Astrocyte (in vitro differentiated cells and primary cell): ENCODE measurements around the gene MARF1. TPM values are rescaled to one million over a fixed set of nuclear protein-coding genes. Genes with fewer than 3 reads are reported as not detected.

ENCODE experiments used
- DNase-seq: peaks from one replicate; pipeline ENCODE4 v3.0.0-alpha.2; 2010; ENCODE audit warnings: low read depth
- FAIRE-seq: peaks from 2 replicates; lab custom pipeline; 2011; peaks lifted over from hg19 to GRCh38; lab: Jason Lieb, UNC
- H2AFZ ChIP-seq: 2 replicates; pipeline ENCODE4 v1.6.0; 2012; ENCODE audit warnings: low read depth, low read length, inconsistent platforms
- H3K27ac ChIP-seq: 2 replicates; pipeline ENCODE4 v1.5.1; 2011; ENCODE audit warnings: low read depth, low read length, inconsistent platforms
- H3K27me3 ChIP-seq: 2 replicates; pipeline ENCODE4 v1.6.0; 2011; ENCODE audit warnings: low read length, inconsistent platforms; ENCODE audit not compliant: insufficient read depth
- H3K36me3 ChIP-seq: 2 replicates; pipeline ENCODE4 v1.5.1; 2011; ENCODE audit warnings: low read length, inconsistent platforms; ENCODE audit not compliant: insufficient read depth
- H3K4me1 ChIP-seq: 2 replicates; pipeline ENCODE4 v1.5.1; 2011; ENCODE audit warnings: low read length, inconsistent platforms; ENCODE audit not compliant: insufficient read depth
- H3K4me2 ChIP-seq: 2 replicates; pipeline ENCODE4 v1.6.0; 2012; ENCODE audit warnings: low read length, inconsistent platforms
- H3K4me3 ChIP-seq: 2 replicates; pipeline ENCODE4 v1.5.1; 2011; ENCODE audit warnings: low read depth, mild to moderate bottlenecking, low read length, inconsistent platforms; ENCODE audit not compliant: insufficient read depth
- H3K79me2 ChIP-seq: 2 replicates; pipeline ENCODE4 v1.6.0; 2012; ENCODE audit warnings: mild to moderate bottlenecking, low read length, inconsistent platforms; ENCODE audit not compliant: insufficient read depth
- H3K9ac ChIP-seq: 2 replicates; pipeline ENCODE4 v1.6.0; 2012; ENCODE audit warnings: mild to moderate bottlenecking, low read length, inconsistent platforms
- H3K9me3 ChIP-seq: 2 replicates; pipeline ENCODE4 v1.5.1; 2012; ENCODE audit warnings: low read depth, mild to moderate bottlenecking, low read length, inconsistent platforms; ENCODE audit not compliant: insufficient read depth
- H4K20me1 ChIP-seq: 2 replicates; pipeline ENCODE4 v1.6.0; 2012; ENCODE audit warnings: low read length, inconsistent platforms; ENCODE audit not compliant: insufficient read depth
- H3K27ac Mint-ChIP-seq: one replicate; pipeline ENCODE4 v1.8.0; 2021; ENCODE audit warnings: mild to moderate bottlenecking, mixed read lengths; ENCODE audit not compliant: unreplicated experiment
- H3K27me3 Mint-ChIP-seq: one replicate; pipeline ENCODE4 v1.8.0; 2021; ENCODE audit warnings: low read depth, mixed read lengths; ENCODE audit not compliant: unreplicated experiment
- H3K36me3 Mint-ChIP-seq: one replicate; pipeline ENCODE4 v1.8.0; 2021; ENCODE audit warnings: low read depth, mixed read lengths; ENCODE audit not compliant: unreplicated experiment
- H3K4me1 Mint-ChIP-seq: one replicate; pipeline ENCODE4 v1.8.0; 2021; ENCODE audit warnings: low read depth, mixed read lengths; ENCODE audit not compliant: unreplicated experiment
- H3K4me3 Mint-ChIP-seq: one replicate; pipeline ENCODE4 v1.8.0; 2021; ENCODE audit warnings: mild to moderate bottlenecking, moderate library complexity, mixed read lengths; ENCODE audit not compliant: unreplicated experiment
- H3K9me3 Mint-ChIP-seq: one replicate; pipeline ENCODE4 v1.8.0; 2021; ENCODE audit warnings: mild to moderate bottlenecking, mixed read lengths; ENCODE audit not compliant: unreplicated experiment
- EZH2 ChIP-seq: IDR thresholded peaks from 2 replicates; pipeline ENCODE4 v1.6.1; 2012; ENCODE audit warnings: mild to moderate bottlenecking, low read length, inconsistent platforms; ENCODE audit not compliant: insufficient read depth
- total RNA-seq: library from RNA; stranded (reverse); gene quantifications from 2 replicates; pipeline ENCODE4 v1.2.1, GENCODE V29; 2021
- TF ChIP-seq, protein P1 (sequence below): IDR thresholded peaks from 2 replicates; pipeline ENCODE4 v1.5.1; 2011; ENCODE audit warnings: low read depth, mild to moderate bottlenecking, inconsistent platforms, low read length, moderate library complexity; ENCODE audit not compliant: insufficient read depth

The MARF1 gene
- total RNA-seq, 1 donor from 2014 or later: 47.4 TPM

DNA sequence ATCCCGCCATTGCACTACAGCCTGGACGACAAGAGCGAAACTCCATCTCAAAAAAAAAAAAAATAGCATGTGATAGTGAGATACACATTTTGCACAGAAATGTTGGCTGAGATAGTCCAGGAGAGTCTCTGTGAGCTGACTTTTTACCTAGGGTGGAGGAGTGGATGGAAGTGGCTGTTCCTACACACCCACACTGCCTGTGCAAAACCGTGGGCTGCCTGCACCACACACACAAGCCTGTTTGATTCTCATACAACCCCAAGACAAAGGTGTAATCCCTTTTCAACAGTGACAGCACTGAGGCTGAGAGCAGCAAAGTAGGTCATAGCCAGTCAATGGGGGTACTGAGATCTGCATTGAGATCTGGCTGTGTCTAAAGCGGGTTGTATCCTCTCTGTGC, 86.8 kb downstream of the MARF1 start:
- Histone ChIP-seq H3K36me3 (no peaks in the 10 kb centered on the region), H4K20me1 (peaks cover 15% of the 10 kb centered on the region), H3K9me3 (no peaks in the 10 kb centered on the region), H3K4me3 (no peak overlapping the region), H3K4me1 (no peaks in the 10 kb centered on the region), H3K9ac (no peak overlapping the region), H3K79me2 (no peaks in the 10 kb centered on the region), H3K4me2 (no peak overlapping the region), H3K27me3 (no peaks in the 10 kb centered on the region), H3K27ac (no peak overlapping the region), H2AFZ (no peak overlapping the region)
- TF ChIP-seq EZH2: no peak
- TF ChIP-seq, protein P1, sequence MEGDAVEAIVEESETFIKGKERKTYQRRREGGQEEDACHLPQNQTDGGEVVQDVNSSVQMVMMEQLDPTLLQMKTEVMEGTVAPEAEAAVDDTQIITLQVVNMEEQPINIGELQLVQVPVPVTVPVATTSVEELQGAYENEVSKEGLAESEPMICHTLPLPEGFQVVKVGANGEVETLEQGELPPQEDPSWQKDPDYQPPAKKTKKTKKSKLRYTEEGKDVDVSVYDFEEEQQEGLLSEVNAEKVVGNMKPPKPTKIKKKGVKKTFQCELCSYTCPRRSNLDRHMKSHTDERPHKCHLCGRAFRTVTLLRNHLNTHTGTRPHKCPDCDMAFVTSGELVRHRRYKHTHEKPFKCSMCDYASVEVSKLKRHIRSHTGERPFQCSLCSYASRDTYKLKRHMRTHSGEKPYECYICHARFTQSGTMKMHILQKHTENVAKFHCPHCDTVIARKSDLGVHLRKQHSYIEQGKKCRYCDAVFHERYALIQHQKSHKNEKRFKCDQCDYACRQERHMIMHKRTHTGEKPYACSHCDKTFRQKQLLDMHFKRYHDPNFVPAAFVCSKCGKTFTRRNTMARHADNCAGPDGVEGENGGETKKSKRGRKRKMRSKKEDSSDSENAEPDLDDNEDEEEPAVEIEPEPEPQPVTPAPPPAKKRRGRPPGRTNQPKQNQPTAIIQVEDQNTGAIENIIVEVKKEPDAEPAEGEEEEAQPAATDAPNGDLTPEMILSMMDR: no peak
- DNase-seq (no peak), FAIRE-seq (no peak)
- peaks cover 8% of the 10 kb centered on the region for H3K36me3 Mint-ChIP-seq
- H3K27me3 Mint-ChIP-seq: no peaks in the 10 kb centered on the region
- no peaks in the 10 kb centered on the region for H3K4me1 Mint-ChIP-seq
- no peaks in the 10 kb centered on the region for H3K9me3 Mint-ChIP-seq
- no peak overlapping the region for H3K4me3 Mint-ChIP-seq
- H3K27ac Mint-ChIP-seq: no peak overlapping the region

DNA sequence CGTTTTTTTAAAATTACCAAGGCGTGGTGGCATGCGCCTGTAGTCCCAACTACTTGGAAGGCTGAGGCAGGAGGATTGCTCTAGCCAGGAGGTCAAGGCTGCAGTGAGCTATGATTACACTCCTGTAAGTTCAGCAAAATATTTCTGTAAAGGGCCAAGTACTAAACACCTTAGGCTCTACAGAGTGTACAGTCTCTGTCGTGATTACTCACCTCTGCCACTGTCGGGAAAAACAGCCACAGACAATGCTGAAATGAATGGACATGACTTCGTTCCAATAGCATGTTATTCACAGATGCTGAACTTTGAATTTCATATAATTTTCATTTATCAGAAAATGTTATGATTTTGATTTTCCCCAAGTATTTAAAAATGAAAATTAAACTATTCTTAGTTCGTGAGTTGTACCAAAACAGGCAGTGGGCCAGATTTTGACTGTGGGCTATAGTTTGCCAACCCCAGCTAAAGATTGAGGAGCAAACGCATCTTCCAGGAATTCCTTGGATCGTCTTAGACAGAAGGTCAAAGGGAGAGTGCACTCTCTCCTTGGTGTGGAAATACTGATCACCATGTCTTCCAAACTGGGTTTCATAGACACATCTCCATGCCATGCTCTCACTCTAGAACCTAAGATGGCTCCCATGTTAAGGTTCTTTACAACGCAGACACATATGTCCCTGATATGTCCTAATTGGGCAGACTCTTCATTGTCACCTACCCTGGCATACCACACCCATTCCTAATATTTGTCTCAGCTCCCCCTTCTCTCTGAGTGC, 89.5 kb downstream of the MARF1 start:
- no peak overlapping the region for H3K27ac ChIP-seq
- no peak for FAIRE-seq

More for the DNA sequence above, 89.5 kb downstream of the MARF1 start:
- peaks cover under 1% of the 10 kb centered on the region for H3K9me3 Mint-ChIP-seq
- TF ChIP-seq, protein P1: no peak
- TF ChIP-seq EZH2: no peak
- no peaks in the 10 kb centered on the region for H3K36me3 ChIP-seq
- peak; percentile 16 for DNase-seq
- no peak overlapping the region for H3K4me2 ChIP-seq
- no peaks in the 10 kb centered on the region for H3K4me1 ChIP-seq
- H3K79me2 ChIP-seq: no peaks in the 10 kb centered on the region
- H3K9ac ChIP-seq: no peak overlapping the region
- H4K20me1 ChIP-seq: peaks cover 18% of the 10 kb centered on the region
- H3K27me3 Mint-ChIP-seq: no peaks in the 10 kb centered on the region
- H3K36me3 Mint-ChIP-seq: peaks cover 9% of the 10 kb centered on the region
- no peak overlapping the region for H3K27ac Mint-ChIP-seq
- no peaks in the 10 kb centered on the region for H3K9me3 ChIP-seq
- no peak overlapping the region for H3K4me3 ChIP-seq
- H3K27me3 ChIP-seq: no peaks in the 10 kb centered on the region
- peaks cover 3% of the 10 kb centered on the region for H3K4me1 Mint-ChIP-seq
- no peak overlapping the region for H2AFZ ChIP-seq
- H3K4me3 Mint-ChIP-seq: no peak overlapping the region
